Transverse colon (tissue), 3 donors: ENCODE results near the gene SUPT7L.

Experiments used
- CTCF ChIP-seq, 5 experiments: fragments of 200-600 bp in 3 of 5; fragments of 450-650 bp in 2 of 5; sonication (generic) in 3 of 5; IDR thresholded peaks; 1 replicate in 2 of 5; 2 replicates in 3 of 5; pipeline ENCODE4 v1.5.1; 2016 to 2017; ENCODE audit warnings: antibody characterized with exemption in 5 of 5, inconsistent platforms in 3 of 5, mild to moderate bottlenecking in 2 of 5, moderate library complexity in 1 of 5
- POLR2A ChIP-seq: fragments of 450-650 bp; IDR thresholded peaks from one replicate; pipeline ENCODE4 v1.6.1; 2016; ENCODE audit warnings: antibody characterized with exemption, mild to moderate bottlenecking, moderate library complexity

GRCh38 chr2:27689424-27689823, 26.0 kb upstream of the SUPT7L start:
- TF ChIP-seq CTCF (IDR thresholded peaks at IDR 0.05) (no peak), POLR2A (no peak)
